Fibroblast of lung (primary cell): ENCODE data around the gene VASN.

Experiments
- EZH2 ChIP-seq: IDR thresholded peaks from 2 replicates; pipeline ENCODE4 v1.5.1; 2012; ENCODE audit warnings: low read length, control low read depth, mild to moderate bottlenecking; ENCODE audit errors: missing control alignments
- TF ChIP-seq, protein P1 (sequence below), 2 donors: IDR thresholded peaks in 1 of 2; conservative IDR thresholded peaks in 1 of 2; 1 replicate in 1 of 2; 2 replicates in 1 of 2; pipeline ENCODE4 v1.5.1; 2011 to 2012; ENCODE audit warnings: low read length in 2 of 2, control low read depth in 1 of 2, inconsistent platforms in 1 of 2, low read depth in 1 of 2, mild to moderate bottlenecking in 1 of 2

DNA sequence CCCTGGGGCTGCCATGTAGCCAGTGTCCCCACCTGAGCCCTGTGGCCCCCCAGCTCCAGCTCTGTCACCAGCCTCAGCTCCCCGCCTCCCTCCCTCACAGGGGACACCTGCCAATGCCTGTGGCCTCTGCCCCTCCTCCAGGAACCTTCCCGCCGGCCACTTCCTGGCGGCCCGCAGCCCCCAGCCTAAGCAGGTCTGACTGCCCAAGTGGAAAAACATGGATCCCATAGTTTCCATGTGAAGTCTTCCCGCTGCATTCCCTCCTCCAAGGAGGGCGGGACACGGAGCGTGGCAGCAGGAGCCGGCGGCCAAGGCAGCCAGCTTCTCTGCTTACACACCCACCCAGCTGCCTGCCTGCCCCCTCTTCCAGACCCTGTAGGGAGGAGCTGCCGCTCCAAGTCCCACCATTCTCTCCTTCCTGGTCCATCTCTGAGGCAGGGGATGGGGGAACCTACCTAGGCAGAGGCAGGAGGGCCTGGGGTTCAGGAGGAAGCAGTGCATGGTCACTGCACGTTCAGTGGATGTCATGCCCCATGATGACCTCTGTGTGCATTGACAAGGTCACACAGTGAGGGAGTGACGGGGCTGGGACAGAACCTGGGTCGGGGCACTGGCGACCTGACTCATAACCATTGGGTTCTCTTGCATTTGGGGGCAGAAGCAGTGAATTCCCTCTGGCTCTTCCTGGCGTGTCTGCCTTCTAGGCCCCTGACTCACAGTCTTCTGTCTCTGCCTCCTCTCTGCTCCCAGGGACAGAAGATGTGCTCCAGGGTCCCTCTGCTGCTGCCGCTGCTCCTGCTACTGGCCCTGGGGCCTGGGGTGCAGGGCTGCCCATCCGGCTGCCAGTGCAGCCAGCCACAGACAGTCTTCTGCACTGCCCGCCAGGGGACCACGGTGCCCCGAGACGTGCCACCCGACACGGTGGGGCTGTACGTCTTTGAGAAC is 8.7 kb downstream of the VASN start:
- TF ChIP-seq, protein P1, sequence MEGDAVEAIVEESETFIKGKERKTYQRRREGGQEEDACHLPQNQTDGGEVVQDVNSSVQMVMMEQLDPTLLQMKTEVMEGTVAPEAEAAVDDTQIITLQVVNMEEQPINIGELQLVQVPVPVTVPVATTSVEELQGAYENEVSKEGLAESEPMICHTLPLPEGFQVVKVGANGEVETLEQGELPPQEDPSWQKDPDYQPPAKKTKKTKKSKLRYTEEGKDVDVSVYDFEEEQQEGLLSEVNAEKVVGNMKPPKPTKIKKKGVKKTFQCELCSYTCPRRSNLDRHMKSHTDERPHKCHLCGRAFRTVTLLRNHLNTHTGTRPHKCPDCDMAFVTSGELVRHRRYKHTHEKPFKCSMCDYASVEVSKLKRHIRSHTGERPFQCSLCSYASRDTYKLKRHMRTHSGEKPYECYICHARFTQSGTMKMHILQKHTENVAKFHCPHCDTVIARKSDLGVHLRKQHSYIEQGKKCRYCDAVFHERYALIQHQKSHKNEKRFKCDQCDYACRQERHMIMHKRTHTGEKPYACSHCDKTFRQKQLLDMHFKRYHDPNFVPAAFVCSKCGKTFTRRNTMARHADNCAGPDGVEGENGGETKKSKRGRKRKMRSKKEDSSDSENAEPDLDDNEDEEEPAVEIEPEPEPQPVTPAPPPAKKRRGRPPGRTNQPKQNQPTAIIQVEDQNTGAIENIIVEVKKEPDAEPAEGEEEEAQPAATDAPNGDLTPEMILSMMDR (conservative IDR thresholded peaks at IDR 0.05 in 1 of 2, IDR thresholded peaks at IDR 0.05 in 1 of 2; ENCODE audit: low read depth in 1 of 2, low read length in 2 of 2), result no peak
- no peak for TF ChIP-seq EZH2
